ENCODE measurements around the gene PJVK. TPM values are rescaled to one million over a fixed set of nuclear protein-coding genes. Genes with fewer than 3 reads are reported as not detected.

Gene PJVK
- total and polyA plus RNA-seq, 7 donors = 0.34 to 1.8 (median 1.2) TPM

DNA sequence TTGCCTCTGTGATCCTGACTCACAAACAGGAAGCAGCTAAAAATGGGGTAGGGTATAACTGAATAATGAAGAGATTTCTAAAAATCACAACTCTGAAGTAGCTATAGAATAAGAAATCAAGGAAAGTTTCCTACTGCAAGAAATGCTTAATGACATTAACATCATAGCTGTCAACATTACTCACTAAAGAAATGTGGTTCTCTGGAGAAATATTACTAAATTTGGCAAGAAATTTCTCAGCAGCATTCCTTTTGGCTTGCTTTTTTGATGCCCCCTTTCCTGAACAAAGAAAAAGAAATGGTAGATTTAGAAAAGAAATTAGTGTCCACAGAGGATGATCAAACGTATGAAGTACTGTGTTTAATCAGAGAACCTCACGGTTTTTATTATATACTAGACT is 9.8 kb upstream of the PJVK start:
- intact Hi-C loops (cut with DNase I) = no loop called here
- WGBS, 3 donors = 88 to 92% (median 90%) methylated on average over 2 of the region's 2 CpGs
- TF ChIP-seq, protein P1, sequence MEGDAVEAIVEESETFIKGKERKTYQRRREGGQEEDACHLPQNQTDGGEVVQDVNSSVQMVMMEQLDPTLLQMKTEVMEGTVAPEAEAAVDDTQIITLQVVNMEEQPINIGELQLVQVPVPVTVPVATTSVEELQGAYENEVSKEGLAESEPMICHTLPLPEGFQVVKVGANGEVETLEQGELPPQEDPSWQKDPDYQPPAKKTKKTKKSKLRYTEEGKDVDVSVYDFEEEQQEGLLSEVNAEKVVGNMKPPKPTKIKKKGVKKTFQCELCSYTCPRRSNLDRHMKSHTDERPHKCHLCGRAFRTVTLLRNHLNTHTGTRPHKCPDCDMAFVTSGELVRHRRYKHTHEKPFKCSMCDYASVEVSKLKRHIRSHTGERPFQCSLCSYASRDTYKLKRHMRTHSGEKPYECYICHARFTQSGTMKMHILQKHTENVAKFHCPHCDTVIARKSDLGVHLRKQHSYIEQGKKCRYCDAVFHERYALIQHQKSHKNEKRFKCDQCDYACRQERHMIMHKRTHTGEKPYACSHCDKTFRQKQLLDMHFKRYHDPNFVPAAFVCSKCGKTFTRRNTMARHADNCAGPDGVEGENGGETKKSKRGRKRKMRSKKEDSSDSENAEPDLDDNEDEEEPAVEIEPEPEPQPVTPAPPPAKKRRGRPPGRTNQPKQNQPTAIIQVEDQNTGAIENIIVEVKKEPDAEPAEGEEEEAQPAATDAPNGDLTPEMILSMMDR (IDR thresholded peaks at IDR 0.05) = no peak
- Histone ChIP-seq H3K27ac (no peak overlapping the region), H3K4me1 (no peaks in the 10 kb centered on the region), H3K36me3 (ENCODE audit: insufficient read depth in 1 of 2, low read depth in 1 of 2) (peaks cover 9 to 100% of the 10 kb centered on the region in 2 donors), H3K4me3 (no peak overlapping the region), H3K9me3 (no peaks in the 10 kb centered on the region), H3K27me3 (ENCODE audit: insufficient read depth in 3 of 3, low read length in 2 of 3) (no peaks in the 10 kb centered on the region)
- ATAC-seq (no peak), DNase-seq (no peak)

DNA sequence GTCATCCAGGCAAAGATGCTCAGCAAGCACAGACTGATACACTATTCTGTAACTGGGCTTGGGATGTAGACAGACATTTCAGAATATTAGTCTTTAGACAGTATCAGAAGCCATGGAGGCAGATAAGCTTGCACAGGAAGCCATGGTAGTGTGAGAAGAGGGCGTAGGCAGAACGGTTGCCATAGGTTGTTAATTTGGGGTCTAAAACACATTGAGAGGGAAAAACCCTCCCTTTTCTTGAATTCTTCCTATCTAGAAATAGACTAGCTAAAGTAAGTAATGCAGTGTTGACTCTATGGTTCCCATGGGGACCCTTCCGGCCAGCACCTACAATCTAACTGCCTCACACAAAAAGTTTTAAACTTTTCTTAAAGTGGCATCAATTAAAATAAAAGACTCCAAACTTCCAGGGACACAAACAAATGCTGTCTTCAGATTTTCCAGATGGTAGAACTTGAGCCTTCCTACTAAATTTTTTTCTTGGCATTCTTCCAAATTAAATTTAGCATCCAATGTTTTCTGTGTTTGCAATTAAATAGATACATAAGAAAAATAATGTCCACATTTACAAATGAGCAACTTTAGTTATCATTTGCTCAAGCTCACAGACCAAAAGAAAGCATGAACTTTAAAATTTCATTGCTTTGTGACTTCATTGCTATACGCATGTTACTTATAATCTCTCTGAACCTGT is 2.1 kb upstream of the PJVK start:
- ATAC-seq = no peak
- intact Hi-C loops (cut with DNase I) = no loop called here
- Histone ChIP-seq H3K27me3 (ENCODE audit: insufficient read depth in 3 of 3, low read length in 2 of 3) (peaks cover 0 to 2% (median 0%) of the 10 kb centered on the region in 3 donors), H3K36me3 (ENCODE audit: insufficient read depth in 1 of 2, low read depth in 1 of 2) (peaks cover 4 to 51% of the 10 kb centered on the region in 2 donors), H3K9me3 (no peaks in the 10 kb centered on the region), H3K4me3 (peak overlapping the region; percentile 97), H3K4me1 (peaks cover 35% of the 10 kb centered on the region), H3K27ac (peak overlapping the region; percentile 100)
- TF ChIP-seq, protein P1 (IDR thresholded peaks at IDR 0.05) = no peak
- 70 to 77% (median 73%) methylated on average over 4 of the region's 4 CpGs for WGBS, 3 donors
- no peak for DNase-seq

DNA sequence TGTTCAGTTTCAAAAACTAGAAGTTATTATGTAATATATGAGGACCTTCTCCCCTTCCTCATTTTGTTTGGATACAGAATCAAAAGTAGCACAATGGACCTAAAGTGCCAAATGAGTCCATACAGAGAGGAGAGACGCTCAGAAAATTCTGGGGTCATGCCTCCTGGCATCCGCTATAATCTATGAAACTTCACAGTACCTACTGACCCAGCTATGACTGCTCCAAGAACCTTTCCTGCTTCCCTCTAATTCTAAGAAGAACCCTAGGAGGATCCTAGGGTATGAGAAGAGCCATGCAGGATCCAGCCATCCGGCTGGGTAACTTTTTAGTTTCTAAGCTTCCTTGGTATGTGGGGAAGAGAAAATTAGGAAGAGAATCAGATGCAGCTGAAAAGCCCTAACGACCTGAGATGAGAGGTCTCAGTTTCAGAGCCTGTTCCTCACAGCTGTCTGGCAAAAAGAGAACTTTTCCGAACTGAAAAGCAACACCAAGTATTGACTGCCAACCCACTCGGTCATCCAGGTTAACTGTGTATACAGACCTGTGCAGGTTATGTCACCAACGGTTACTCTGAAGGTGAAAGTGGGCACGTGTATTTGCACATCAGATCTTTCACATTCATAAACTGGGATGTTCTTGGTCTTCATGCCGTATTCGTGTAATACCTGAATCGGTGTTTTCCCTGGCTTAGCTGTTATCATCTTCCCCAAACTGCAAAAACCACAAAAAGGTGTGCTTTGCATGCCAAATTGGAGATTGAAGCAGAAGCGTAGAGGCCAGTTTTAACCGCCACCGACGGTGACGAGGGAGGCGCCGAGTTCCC is 1.3 kb upstream of the PJVK start:
- DNase-seq (no peak), ATAC-seq (no peak)
- TF ChIP-seq, protein P1 (IDR thresholded peaks at IDR 0.05) = no peak
- no peaks in the 10 kb centered on the region for H3K9me3 ChIP-seq
- peak overlapping the region; percentile 97 for H3K4me3 ChIP-seq
- peaks cover 35% of the 10 kb centered on the region for H3K4me1 ChIP-seq
- H3K36me3 ChIP-seq (ENCODE audit: insufficient read depth in 1 of 2, low read depth in 1 of 2) = peaks cover 4 to 43% of the 10 kb centered on the region in 2 donors
- WGBS, 3 donors = 1 to 3% (median 3%) methylated on average over 18 of the region's 18 CpGs
- H3K27me3 ChIP-seq (ENCODE audit: insufficient read depth in 3 of 3, low read length in 2 of 3) = peaks cover 0 to 2% (median 0%) of the 10 kb centered on the region in 3 donors
- H3K27ac ChIP-seq = peak overlapping the region; percentile 100
- intact Hi-C loops (cut with DNase I) = no loop called here

DNA sequence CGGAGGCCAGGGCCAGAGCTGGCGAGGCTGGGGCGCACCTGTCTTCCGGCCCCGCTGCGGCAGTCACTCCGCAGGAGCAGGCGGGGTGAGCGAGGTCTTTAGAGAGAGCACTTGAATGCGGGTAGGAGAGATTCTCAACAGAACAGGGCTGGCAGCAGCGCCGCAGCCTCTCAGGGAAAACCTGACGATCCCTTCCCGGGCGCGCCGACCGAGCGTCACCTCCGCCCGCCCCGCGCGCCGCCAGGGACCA is 729 bp upstream of the PJVK start:
- peaks cover 4 to 37% of the 10 kb centered on the region in 2 donors for H3K36me3 ChIP-seq (ENCODE audit: insufficient read depth in 1 of 2, low read depth in 1 of 2)
- DNase-seq (peak in 1 of 2 donors; percentile 83), ATAC-seq (peak; percentile 34 to 65 (median 43))
- H3K27ac ChIP-seq = peak overlapping the region; percentile 100
- peak overlapping the region; percentile 97 for H3K4me3 ChIP-seq
- no peaks in the 10 kb centered on the region for H3K9me3 ChIP-seq
- TF ChIP-seq, protein P1 (IDR thresholded peaks at IDR 0.05) = no peak
- intact Hi-C loops (cut with DNase I) = no loop called here
- WGBS, 3 donors = 0% methylated on average over 9 to 25 of the region's 25 CpGs
- H3K4me1 ChIP-seq = peaks cover 35% of the 10 kb centered on the region
- H3K27me3 ChIP-seq (ENCODE audit: insufficient read depth in 3 of 3, low read length in 2 of 3) = peaks cover 0 to 2% (median 0%) of the 10 kb centered on the region in 3 donors

Measured in psoas muscle (tissue), 8 donors.